Activated T-cell treated with anti-CD3 and anti-CD28 coated beads, Interleukin-2, amount 50 U/mL, for 72 hours (primary cell): ENCODE results near the gene NTHL1. TPM values are rescaled to one million over a fixed set of nuclear protein-coding genes. Genes with fewer than 3 reads are reported as not detected.

Experiments used
- ATAC-seq, 2 donors: fragments of 150-1000 bp; cut with Tn5 transposase; replicated peaks in 1 of 2; 2 replicates each; pipeline ENCODE4 v1.10.0; 2021; ENCODE audit warnings: moderate library complexity in 2 of 2, mild to moderate bottlenecking in 1 of 2
- DNase-seq, 2 donors: peaks; one replicate each; pipeline ENCODE4 v3.0.0; 2021 to 2022; ENCODE audit warnings: mixed read lengths in 1 of 2
- H3K27ac Mint-ChIP-seq: one replicate; pipeline ENCODE4 v1.8.0; 2022; ENCODE audit warnings: mild to moderate bottlenecking, moderate library complexity, mixed read lengths
- H3K27me3 Mint-ChIP-seq: one replicate; pipeline ENCODE4 v1.8.0; 2022; ENCODE audit warnings: low read depth, mixed read lengths
- H3K36me3 Mint-ChIP-seq, 2 donors: one replicate each; pipeline ENCODE4 v1.8.0; 2022; ENCODE audit warnings: mixed read lengths in 2 of 2, mild to moderate bottlenecking in 1 of 2; ENCODE audit not compliant: insufficient read depth in 2 of 2
- H3K4me1 Mint-ChIP-seq: one replicate; pipeline ENCODE4 v1.8.0; 2022; ENCODE audit warnings: low read depth, mixed read lengths
- H3K4me3 Mint-ChIP-seq, 2 donors: one replicate each; pipeline ENCODE4 v1.8.0; 2022; ENCODE audit warnings: mild to moderate bottlenecking in 2 of 2, mixed read lengths in 2 of 2, moderate library complexity in 2 of 2
- H3K9me3 Mint-ChIP-seq, 2 donors: one replicate each; pipeline ENCODE4 v1.8.0; 2022; ENCODE audit warnings: mixed read lengths in 2 of 2
- total RNA-seq, 2 donors: library from RNA; stranded (reverse); gene quantifications; one replicate each; pipeline ENCODE4 v1.2.3, GENCODE V29; 2022

Gene NTHL1
- total RNA-seq, 2 donors from 2014 or later, result 13.2 to 21.0 TPM

- Mint-ChIP-seq H3K4me3 (no peak overlapping the region), H3K9me3 (no peaks in the 10 kb centered on the region), H3K27me3 (no peaks in the 10 kb centered on the region), H3K4me1 (no peaks in the 10 kb centered on the region), H3K36me3 (peaks cover 0 to 1% of the 10 kb centered on the region in 2 donors), H3K27ac (no peak overlapping the region)
- DNase-seq (no peak), ATAC-seq (no peak)
Measured at GRCh38 chr16:2081201-2082084, 33.8 kb upstream of the NTHL1 start.

- H3K9me3 Mint-ChIP-seq, result no peaks in the 10 kb centered on the region
- no peak overlapping the region for H3K27ac Mint-ChIP-seq
- DNase-seq (no peak), ATAC-seq (no peak)
- H3K27me3 Mint-ChIP-seq, result no peaks in the 10 kb centered on the region
- no peaks in the 10 kb centered on the region for H3K4me1 Mint-ChIP-seq
- H3K36me3 Mint-ChIP-seq, result peaks cover 0 to 1% of the 10 kb centered on the region in 2 donors
- H3K4me3 Mint-ChIP-seq, result no peak overlapping the region
Measured at GRCh38 chr16:2079991-2080390, 32.4 kb upstream of the NTHL1 start.

- ATAC-seq (no peak), DNase-seq (no peak)
- no peak overlapping the region for H3K4me3 Mint-ChIP-seq
- H3K27me3 Mint-ChIP-seq, result no peaks in the 10 kb centered on the region
- H3K36me3 Mint-ChIP-seq, result peaks cover 0 to 1% of the 10 kb centered on the region in 2 donors
- H3K4me1 Mint-ChIP-seq, result no peaks in the 10 kb centered on the region
- H3K9me3 Mint-ChIP-seq, result no peaks in the 10 kb centered on the region
- no peak overlapping the region for H3K27ac Mint-ChIP-seq
Measured at GRCh38 chr16:2079311-2079800, 31.7 kb upstream of the NTHL1 start.

- DNase-seq, result no peak
- Mint-ChIP-seq H3K4me1 (no peaks in the 10 kb centered on the region), H3K9me3 (no peaks in the 10 kb centered on the region), H3K27me3 (no peaks in the 10 kb centered on the region), H3K36me3 (peaks cover 0 to 1% of the 10 kb centered on the region in 2 donors), H3K4me3 (no peak overlapping the region), H3K27ac (no peak overlapping the region)
- no peak for ATAC-seq
Measured at GRCh38 chr16:2078691-2079090, 31.1 kb upstream of the NTHL1 start.

GRCh38 chr16:2078096-2078495 lies 30.5 kb upstream of the NTHL1 start:
- no peak for ATAC-seq
- Mint-ChIP-seq H3K4me3 (no peak overlapping the region), H3K27ac (no peak overlapping the region), H3K9me3 (no peaks in the 10 kb centered on the region), H3K4me1 (no peaks in the 10 kb centered on the region), H3K36me3 (peaks cover 0 to 1% of the 10 kb centered on the region in 2 donors), H3K27me3 (no peaks in the 10 kb centered on the region)
- no peak for DNase-seq

- Mint-ChIP-seq H3K36me3 (peaks cover 0 to 1% of the 10 kb centered on the region in 2 donors), H3K27ac (no peak overlapping the region), H3K9me3 (no peaks in the 10 kb centered on the region), H3K27me3 (no peaks in the 10 kb centered on the region), H3K4me1 (no peaks in the 10 kb centered on the region), H3K4me3 (no peak overlapping the region)
- ATAC-seq (no peak), DNase-seq (no peak)
Measured at GRCh38 chr16:2077696-2078095, 30.1 kb upstream of the NTHL1 start.

GRCh38 chr16:2077016-2077415 lies 29.4 kb upstream of the NTHL1 start:
- H3K36me3 Mint-ChIP-seq, result peaks cover 0 to 3% of the 10 kb centered on the region in 2 donors
- ATAC-seq, result no peak

GRCh38 chr16:2076072-2076865 lies 28.6 kb upstream of the NTHL1 start:
- H3K9me3 Mint-ChIP-seq, result no peaks in the 10 kb centered on the region
- no peaks in the 10 kb centered on the region for H3K4me1 Mint-ChIP-seq
- no peak for DNase-seq
- H3K4me3 Mint-ChIP-seq, result no peak overlapping the region
- H3K27ac Mint-ChIP-seq, result no peak overlapping the region
- no peak for ATAC-seq
- no peaks in the 10 kb centered on the region for H3K27me3 Mint-ChIP-seq
- peaks cover 0 to 3% of the 10 kb centered on the region in 2 donors for H3K36me3 Mint-ChIP-seq

More at GRCh38 chr16:2077016-2077415, 29.4 kb upstream of the NTHL1 start:
- Mint-ChIP-seq H3K27ac (no peak overlapping the region), H3K4me1 (no peaks in the 10 kb centered on the region), H3K9me3 (no peaks in the 10 kb centered on the region), H3K27me3 (no peaks in the 10 kb centered on the region), H3K4me3 (no peak overlapping the region)
- no peak for DNase-seq

- peaks cover 0 to 3% of the 10 kb centered on the region in 2 donors for H3K36me3 Mint-ChIP-seq
- no peak for DNase-seq
- H3K27ac Mint-ChIP-seq, result no peak overlapping the region
- no peak for ATAC-seq
- H3K4me3 Mint-ChIP-seq, result no peak overlapping the region
- H3K9me3 Mint-ChIP-seq, result no peaks in the 10 kb centered on the region
- no peaks in the 10 kb centered on the region for H3K4me1 Mint-ChIP-seq
- no peaks in the 10 kb centered on the region for H3K27me3 Mint-ChIP-seq
Measured at GRCh38 chr16:2075631-2076030, 28.0 kb upstream of the NTHL1 start.

- Mint-ChIP-seq H3K9me3 (no peaks in the 10 kb centered on the region), H3K36me3 (peaks cover 0 to 4% of the 10 kb centered on the region in 2 donors), H3K27me3 (no peaks in the 10 kb centered on the region), H3K4me3 (no peak overlapping the region), H3K4me1 (no peaks in the 10 kb centered on the region), H3K27ac (no peak overlapping the region)
- DNase-seq (no peak), ATAC-seq (no peak)
Measured at GRCh38 chr16:2074071-2074470, 26.4 kb upstream of the NTHL1 start.

- no peaks in the 10 kb centered on the region for H3K9me3 Mint-ChIP-seq
- H3K4me1 Mint-ChIP-seq, result no peaks in the 10 kb centered on the region
- peaks cover 0 to 4% of the 10 kb centered on the region in 2 donors for H3K36me3 Mint-ChIP-seq
- no peak for DNase-seq
- ATAC-seq, result no peak
- H3K4me3 Mint-ChIP-seq, result no peak overlapping the region
- H3K27ac Mint-ChIP-seq, result no peak overlapping the region
- no peaks in the 10 kb centered on the region for H3K27me3 Mint-ChIP-seq
Measured at GRCh38 chr16:2072926-2073325, 25.3 kb upstream of the NTHL1 start.

- Mint-ChIP-seq H3K4me1 (no peaks in the 10 kb centered on the region), H3K9me3 (no peaks in the 10 kb centered on the region), H3K27ac (no peak overlapping the region), H3K36me3 (peaks cover 2 to 4% of the 10 kb centered on the region in 2 donors), H3K4me3 (no peak overlapping the region), H3K27me3 (no peaks in the 10 kb centered on the region)
- ATAC-seq (no peak), DNase-seq (no peak)
Measured at GRCh38 chr16:2071454-2072202, 24.0 kb upstream of the NTHL1 start.
